CD4-positive, alpha-beta T cell treated with Interleukin-15 for 4 hours (primary cell): ENCODE data around the gene BLNK.
"Not testable (repeated sequence)": the region's sequence is repeated elsewhere in the genome, so short reads cannot be mapped to it uniquely, and the experiment has no call there.

ENCODE experiments used
- DNase-seq: peaks from one replicate; pipeline ENCODE4 v3.0.0-alpha.2; 2020; ENCODE audit warnings: low spot score

Gene BLNK

GRCh38 chr10:96225119-96225518 is 46.2 kb downstream of the BLNK start:
- DNase-seq = no peak

- no peak for DNase-seq
These were observed 48.5 kb downstream of the BLNK start for GRCh38 chr10:96222908-96223307.

GRCh38 chr10:96222441-96222840 is 48.9 kb downstream of the BLNK start:
- no peak for DNase-seq

GRCh38 chr10:96218826-96219225 is 52.5 kb downstream of the BLNK start:
- DNase-seq = no peak

- DNase-seq = no peak
These were observed 53.7 kb downstream of the BLNK start for GRCh38 chr10:96217711-96218110.

- no peak for DNase-seq
These were observed 54.6 kb downstream of the BLNK start for GRCh38 chr10:96216775-96217174.

GRCh38 chr10:96212911-96213310 is 58.5 kb downstream of the BLNK start:
- no peak for DNase-seq

- DNase-seq = no peak
These were observed 59.6 kb downstream of the BLNK start for GRCh38 chr10:96211764-96212163.

- DNase-seq = no peak
These were observed 62.4 kb downstream of the BLNK start for GRCh38 chr10:96208946-96209345.

- DNase-seq = no peak
These were observed 63.1 kb downstream of the BLNK start for GRCh38 chr10:96208271-96208670.

GRCh38 chr10:96205580-96205979 is 65.8 kb downstream of the BLNK start:
- DNase-seq = no peak

GRCh38 chr10:96201525-96201924 is 69.8 kb downstream of the BLNK start:
- no peak for DNase-seq

- DNase-seq = not testable (repeated sequence)
These were observed 81.9 kb downstream of the BLNK start for GRCh38 chr10:96189505-96189904.

GRCh38 chr10:96188916-96189315 is 82.5 kb downstream of the BLNK start:
- no peak for DNase-seq

- no peak for DNase-seq
These were observed 82.9 kb downstream of the BLNK start for GRCh38 chr10:96188421-96188820.

- no peak for DNase-seq
These were observed 94.4 kb downstream of the BLNK start for GRCh38 chr10:96176985-96177384.

GRCh38 chr10:96172666-96173065 is 98.7 kb downstream of the BLNK start:
- no peak for DNase-seq

GRCh38 chr10:96170230-96170629 is 101.1 kb downstream of the BLNK start:
- DNase-seq = no peak

GRCh38 chr10:96168546-96168945 is 102.8 kb downstream of the BLNK start:
- no peak for DNase-seq

- no peak for DNase-seq
These were observed 105.6 kb downstream of the BLNK start for GRCh38 chr10:96165726-96166125.

GRCh38 chr10:96153070-96153469 is 118.3 kb downstream of the BLNK start:
- DNase-seq = no peak

GRCh38 chr10:96152437-96152836 is 118.9 kb downstream of the BLNK start:
- DNase-seq = no peak
